Loucy (cell line): ENCODE results near the gene CDC73.

ENCODE experiments used
- H2AFZ ChIP-seq: fragments of 200-600 bp; sonication (generic); 2 replicates; pipeline ENCODE4 v1.6.0; 2016; ENCODE audit warnings: antibody characterized with exemption, mild to moderate bottlenecking, low read length, moderate library complexity
- H3F3A ChIP-seq: fragments of 200-600 bp; 2 replicates; pipeline ENCODE4 v1.6.0; 2016; ENCODE audit warnings: antibody characterized with exemption, low read depth, mild to moderate bottlenecking
- H3K27me3 ChIP-seq: fragments of 200-600 bp; sonication (generic); 2 replicates; pipeline ENCODE4 v1.6.1; 2014; ENCODE audit warnings: low read length, mild to moderate bottlenecking; ENCODE audit not compliant: insufficient read depth, poor library complexity, severe bottlenecking
- H3K36me3 ChIP-seq: fragments of 200-600 bp; sonication (generic); 2 replicates; pipeline ENCODE4 v1.6.1; 2016; ENCODE audit warnings: low read length; ENCODE audit not compliant: insufficient read depth
- H3K4me1 ChIP-seq: fragments of 200-600 bp; sonication (generic); 2 replicates; pipeline ENCODE4 v1.5.1; 2014; ENCODE audit warnings: low read length, mild to moderate bottlenecking; ENCODE audit not compliant: insufficient read depth, poor library complexity, severe bottlenecking
- H3K4me2 ChIP-seq: fragments of 200-600 bp; sonication (generic); 2 replicates; pipeline ENCODE4 v1.6.0; 2014; ENCODE audit warnings: antibody characterized with exemption, low read length, low read depth, mild to moderate bottlenecking; ENCODE audit not compliant: poor library complexity, severe bottlenecking
- H3K4me3 ChIP-seq: fragments of 200-600 bp; sonication (generic); 2 replicates; pipeline ENCODE4 v1.5.1; 2014; ENCODE audit warnings: low read length, mild to moderate bottlenecking, mixed read lengths; ENCODE audit not compliant: poor library complexity, severe bottlenecking
- H3K79me2 ChIP-seq: fragments of 200-600 bp; sonication (generic); 2 replicates; pipeline ENCODE4 v1.6.1; 2014; ENCODE audit warnings: low read length; ENCODE audit not compliant: insufficient read depth
- H3K9ac ChIP-seq: fragments of 200-600 bp; sonication (generic); 2 replicates; pipeline ENCODE4 v1.6.0; 2014; ENCODE audit warnings: mild to moderate bottlenecking, low read depth, low read length, moderate library complexity; ENCODE audit not compliant: poor library complexity, severe bottlenecking
- H3K9me2 ChIP-seq: fragments of 200-600 bp; sonication (generic); replicated peaks from 2 replicates; pipeline ENCODE4 v1.6.1; 2016; ENCODE audit warnings: low read depth, low read length, mixed read lengths
- H3K9me3 ChIP-seq: fragments of 200-600 bp; sonication (generic); 2 replicates; pipeline ENCODE4 v1.6.1; 2014; ENCODE audit warnings: mild to moderate bottlenecking, antibody characterized with exemption, low read length, low read depth; ENCODE audit not compliant: insufficient read depth
- H4K20me1 ChIP-seq: fragments of 200-600 bp; sonication (generic); 2 replicates; pipeline ENCODE4 v1.6.0; 2014; ENCODE audit warnings: antibody characterized with exemption, low read length, mild to moderate bottlenecking; ENCODE audit not compliant: insufficient read depth, poor library complexity, severe bottlenecking
- CTCF ChIP-seq: fragments of 200-600 bp; sonication (generic); conservative IDR thresholded peaks from 2 replicates; pipeline ENCODE4 v1.5.1; 2014; ENCODE audit warnings: mild to moderate bottlenecking, antibody characterized with exemption, low read length
- EZH2phosphoT487 ChIP-seq: fragments of 200-600 bp; IDR thresholded peaks from 2 replicates; pipeline ENCODE4 v1.6.1; 2018; ENCODE audit warnings: antibody characterized with exemption, mild to moderate bottlenecking, moderate library complexity, borderline replicate concordance

CDC73 gene

GRCh38 chr1:193237381-193237978 is 115.6 kb downstream of the CDC73 start:
- H3K4me2 ChIP-seq, result no peak overlapping the region
- no peaks in the 10 kb centered on the region for H3K9me3 ChIP-seq
- no peaks in the 10 kb centered on the region for H3F3A ChIP-seq
- H3K9ac ChIP-seq, result no peak overlapping the region
- peaks cover 5% of the 10 kb centered on the region for H3K4me1 ChIP-seq
- no peak overlapping the region for H3K4me3 ChIP-seq
- peaks cover 50% of the 10 kb centered on the region; the same call in 1 of the 2 replicates for H3K36me3 ChIP-seq
- H3K9me2 ChIP-seq, result no peaks in the 10 kb centered on the region
- TF ChIP-seq CTCF (no peak), EZH2phosphoT487 (no peak)
- H2AFZ ChIP-seq, result no peak overlapping the region
- no peaks in the 10 kb centered on the region; the same call in 1 of the 2 replicates for H3K79me2 ChIP-seq
- no peaks in the 10 kb centered on the region for H3K27me3 ChIP-seq
- H4K20me1 ChIP-seq, result peaks cover 4% of the 10 kb centered on the region

DNA sequence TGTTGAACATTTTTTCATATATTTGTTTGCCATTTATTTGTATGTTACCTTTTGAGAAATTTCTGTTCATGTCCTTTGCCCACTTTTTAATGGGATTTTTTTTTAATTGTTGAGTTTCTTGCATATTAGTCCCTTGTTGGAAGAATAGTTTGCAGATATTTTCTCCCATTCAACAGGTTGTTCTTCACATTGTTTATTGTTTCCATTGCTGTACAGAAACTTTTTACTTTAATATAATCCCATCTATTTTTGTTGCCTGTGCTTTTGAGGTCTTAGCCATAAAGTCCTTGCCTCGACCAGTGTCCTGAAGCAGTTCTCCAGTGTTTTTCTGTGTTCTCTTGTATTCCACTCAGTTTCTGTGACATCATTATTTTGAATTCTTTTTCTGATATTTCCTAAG is 118.8 kb downstream of the CDC73 start:
- Histone ChIP-seq H4K20me1 (peaks cover 4% of the 10 kb centered on the region), H3K9me3 (no peaks in the 10 kb centered on the region), H3K27me3 (no peaks in the 10 kb centered on the region), H2AFZ (no peak overlapping the region), H3K9me2 (no peaks in the 10 kb centered on the region), H3K4me2 (no peak overlapping the region), H3K4me3 (no peak overlapping the region), H3F3A (no peaks in the 10 kb centered on the region), H3K9ac (no peak overlapping the region), H3K79me2 (no peaks in the 10 kb centered on the region; the same call in 1 of the 2 replicates), H3K36me3 (peaks cover 32% of the 10 kb centered on the region; the same call in 1 of the 2 replicates), H3K4me1 (peaks cover 5% of the 10 kb centered on the region)
- TF ChIP-seq CTCF, result no peak
- TF ChIP-seq EZH2phosphoT487, result no peak

DNA sequence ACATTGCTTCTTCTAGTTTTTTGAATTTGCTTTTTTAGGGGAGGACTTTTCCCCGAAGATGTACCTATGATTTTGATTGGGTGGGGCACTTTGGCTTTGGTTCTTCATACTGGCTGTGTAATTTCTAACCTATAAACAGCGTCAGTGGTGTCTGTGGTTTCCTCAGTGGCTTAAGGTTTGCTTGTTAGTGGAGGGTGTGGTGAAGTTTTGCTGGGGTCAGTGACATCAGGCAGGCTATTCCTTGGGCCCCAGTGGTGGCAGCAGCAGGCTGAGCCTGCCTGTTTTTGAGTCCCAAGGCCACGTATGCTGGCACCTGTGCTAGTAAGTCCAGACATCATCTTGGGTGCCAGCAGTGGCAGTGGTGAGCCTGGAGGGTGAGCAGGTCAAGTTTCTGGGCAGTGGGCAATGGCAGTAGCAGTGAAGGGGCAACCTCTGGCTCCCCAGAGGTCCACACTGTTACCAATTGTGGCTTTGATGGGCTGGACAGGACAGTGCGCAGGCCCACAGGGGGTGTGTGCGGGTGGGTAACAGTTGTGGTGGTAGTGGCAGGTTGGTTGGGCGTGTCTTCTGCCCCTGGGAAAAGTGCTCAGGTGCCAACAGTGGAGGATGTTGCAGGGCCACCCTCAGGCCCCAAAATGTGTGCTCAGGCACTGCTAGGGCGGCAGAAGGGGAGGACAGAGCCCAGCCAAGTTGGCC is 119.4 kb downstream of the CDC73 start:
- H3K4me1 ChIP-seq, result peaks cover 5% of the 10 kb centered on the region
- H3K27me3 ChIP-seq, result no peaks in the 10 kb centered on the region
- no peaks in the 10 kb centered on the region for H3F3A ChIP-seq
- H3K79me2 ChIP-seq, result no peaks in the 10 kb centered on the region; the same call in 1 of the 2 replicates
- TF ChIP-seq CTCF (no peak), EZH2phosphoT487 (no peak)
- peaks cover 4% of the 10 kb centered on the region for H4K20me1 ChIP-seq
- no peak overlapping the region for H3K9ac ChIP-seq
- no peak overlapping the region for H3K4me2 ChIP-seq
- no peak overlapping the region for H2AFZ ChIP-seq
- no peak overlapping the region for H3K4me3 ChIP-seq
- no peaks in the 10 kb centered on the region for H3K9me3 ChIP-seq
- H3K9me2 ChIP-seq, result no peaks in the 10 kb centered on the region
- peaks cover 27% of the 10 kb centered on the region; the same call in 1 of the 2 replicates for H3K36me3 ChIP-seq
